RWPE1 (cell line): ENCODE measurements around the gene DNASE1L2.

Experiments used
- CTCF ChIA-PET: fragments of 350-600 bp; sonication (Branson Sonifier 250); formaldehyde crosslinking; extraction: SDS; loops from one replicate; lab custom pipeline; 2021; lab: Yijun Ruan, JAX
- POLR2A ChIA-PET: fragments of 400-600 bp; formaldehyde crosslinking; extraction: SDS; loops from one replicate; lab custom pipeline; 2020; ENCODE audit warnings: antibody characterized with exemption; ENCODE audit not compliant: low non-redundant PET; lab: Yijun Ruan, JAX
- DNase-seq: peaks from one replicate; pipeline ENCODE4 v3.0.0; 2012; ENCODE audit warnings: low spot score
- H3K27ac ChIP-seq: fragments of 450-650 bp; 2 replicates; pipeline ENCODE4 v1.5.1; 2017
- CTCF ChIP-seq: fragments of 450-650 bp; conservative IDR thresholded peaks from 2 replicates; pipeline ENCODE4 v1.5.1; 2017; ENCODE audit warnings: low read depth, mild to moderate bottlenecking

The DNASE1L2 gene

GRCh38 chr16:2285731-2286191 lies 49.5 kb downstream of the DNASE1L2 start:
- no peak overlapping the region for H3K27ac ChIP-seq
- ChIA-PET CTCF (interaction anchor here (1.0 kb wide), 1 partner anchor 76 kb away, joined by 3 read pairs; no protein-coding TSS in a partner anchor), POLR2A (interaction anchor here (0.6 kb wide), 1 partner anchor 80 kb away, joined by 3 read pairs; the partner anchor contains the start of gene MLST8)
- TF ChIP-seq CTCF, result no peak
- no peak for DNase-seq

GRCh38 chr16:2286550-2286949 lies 50.3 kb downstream of the DNASE1L2 start:
- DNase-seq, result no peak
- CTCF ChIA-PET, result no interaction called here
- no peak for TF ChIP-seq CTCF
- POLR2A ChIA-PET, result no interaction called here
- no peak overlapping the region for H3K27ac ChIP-seq

GRCh38 chr16:2287916-2288547 lies 51.8 kb downstream of the DNASE1L2 start:
- H3K27ac ChIP-seq, result no peak overlapping the region
- POLR2A ChIA-PET, result no interaction called here
- no peak for TF ChIP-seq CTCF
- DNase-seq, result no peak
- CTCF ChIA-PET, result no interaction called here
